ENCODE measurements around the gene ERCC1.
A peak's percentile ranks its signal among the peaks of the same experiment; 100 is the strongest.
"Not testable (repeated sequence)": the region's sequence is repeated elsewhere in the genome, so short reads cannot be mapped to it uniquely, and the experiment has no call there.

Gene ERCC1

GRCh38 chr19:45429896-45430295 is 6.2 kb upstream of the ERCC1 start:
- not testable (repeated sequence) for DNase-seq (ENCODE audit: low spot score)

- no peak for DNase-seq (ENCODE audit: low spot score)
Measured at GRCh38 chr19:45428384-45429231, 4.9 kb upstream of the ERCC1 start.

- peak; percentile 36 for DNase-seq (ENCODE audit: low spot score)
Measured at GRCh38 chr19:45424191-45425058, 708 bp upstream of the ERCC1 start.

- peak; percentile 82 for DNase-seq (ENCODE audit: low spot score)
Measured at GRCh38 chr19:45423033-45423588, 606 bp downstream of the ERCC1 start.

GRCh38 chr19:45421947-45422498 is 1.7 kb downstream of the ERCC1 start:
- no peak for DNase-seq (ENCODE audit: low spot score)

GRCh38 chr19:45420871-45421270 is 2.8 kb downstream of the ERCC1 start:
- DNase-seq (ENCODE audit: low spot score): no peak

GRCh38 chr19:45420356-45420755 is 3.4 kb downstream of the ERCC1 start:
- DNase-seq (ENCODE audit: low spot score): no peak

- DNase-seq (ENCODE audit: low spot score): no peak
Measured at GRCh38 chr19:45419895-45420294, 3.8 kb downstream of the ERCC1 start.

- DNase-seq (ENCODE audit: low spot score): no peak
Measured at GRCh38 chr19:45419396-45419795, 4.3 kb downstream of the ERCC1 start.

GRCh38 chr19:45418802-45419201 is 4.9 kb downstream of the ERCC1 start:
- no peak for DNase-seq (ENCODE audit: low spot score)

GRCh38 chr19:45417151-45417550 is 6.6 kb downstream of the ERCC1 start:
- DNase-seq (ENCODE audit: low spot score): no peak

- no peak for DNase-seq (ENCODE audit: low spot score)
Measured at GRCh38 chr19:45414468-45414867, 9.2 kb downstream of the ERCC1 start.

GRCh38 chr19:45413497-45413896 is 10.2 kb downstream of the ERCC1 start:
- DNase-seq (ENCODE audit: low spot score): no peak

- DNase-seq (ENCODE audit: low spot score): not testable (repeated sequence)
Measured at GRCh38 chr19:45410330-45410729, 13.4 kb downstream of the ERCC1 start.

GRCh38 chr19:45409557-45409920 is 14.2 kb downstream of the ERCC1 start:
- DNase-seq (ENCODE audit: low spot score): no peak

- no peak for DNase-seq (ENCODE audit: low spot score)
Measured at GRCh38 chr19:45408830-45409556, 14.7 kb downstream of the ERCC1 start.

- DNase-seq (ENCODE audit: low spot score): no peak
Measured at GRCh38 chr19:45408121-45408520, 15.6 kb downstream of the ERCC1 start.

GRCh38 chr19:45407585-45407984 is 16.1 kb downstream of the ERCC1 start:
- DNase-seq (ENCODE audit: low spot score): not testable (repeated sequence)

GRCh38 chr19:45407091-45407375 is 16.7 kb downstream of the ERCC1 start:
- no peak for DNase-seq (ENCODE audit: low spot score)

- DNase-seq (ENCODE audit: low spot score): peak; percentile 75
Measured at GRCh38 chr19:45406226-45407090, 17.3 kb downstream of the ERCC1 start, which contains the start of gene POLR1G. POLR1G (plus strand) TSS chr19:45406644; CDS start chr19:45406697, 53 bp downstream.

Data from CD4-positive, alpha-beta T cell treated with Interleukin-15 for 4 hours (primary cell).